ENCODE measurements around the gene RTEL1.

The RTEL1 gene

GRCh38 chr20:63731410-63731809 lies 73.3 kb downstream of the RTEL1 start:
- no peak for TF ChIP-seq POLR2A (IDR thresholded peaks at IDR 0.05; ENCODE audit: low read depth, low read length)
- DNase-seq (ENCODE audit: insufficient read length, low spot score) = no peak
- FAIRE-seq = no peak

GRCh38 chr20:63732118-63733095 lies 74.3 kb downstream of the RTEL1 start:
- DNase-seq (ENCODE audit: insufficient read length, low spot score) (no peak), FAIRE-seq (no peak)
- no peak for TF ChIP-seq POLR2A (IDR thresholded peaks at IDR 0.05; ENCODE audit: low read depth, low read length)

GRCh38 chr20:63733117-63733516 lies 75.0 kb downstream of the RTEL1 start:
- TF ChIP-seq POLR2A (IDR thresholded peaks at IDR 0.05; ENCODE audit: low read depth, low read length) = no peak
- FAIRE-seq (no peak), DNase-seq (ENCODE audit: insufficient read length, low spot score) (no peak)

GRCh38 chr20:63733579-63734081 lies 75.5 kb downstream of the RTEL1 start:
- TF ChIP-seq POLR2A (IDR thresholded peaks at IDR 0.05; ENCODE audit: low read depth, low read length) = no peak
- no peak for FAIRE-seq

GRCh38 chr20:63734111-63734945 lies 76.2 kb downstream of the RTEL1 start:
- DNase-seq (ENCODE audit: insufficient read length, low spot score) (no peak), FAIRE-seq (no peak)
- no peak for TF ChIP-seq POLR2A (IDR thresholded peaks at IDR 0.05; ENCODE audit: low read depth, low read length)

More at GRCh38 chr20:63733579-63734081, 75.5 kb downstream of the RTEL1 start:
- DNase-seq (ENCODE audit: insufficient read length, low spot score) = no peak

GRCh38 chr20:63734946-63735858 lies 77.1 kb downstream of the RTEL1 start:
- TF ChIP-seq POLR2A (IDR thresholded peaks at IDR 0.05; ENCODE audit: low read depth, low read length) = no peak
- FAIRE-seq (no peak), DNase-seq (ENCODE audit: insufficient read length, low spot score) (no peak)

GRCh38 chr20:63735859-63736718 lies 78.0 kb downstream of the RTEL1 start, which contains the start of gene LIME1:
Gene LIME1 (plus strand): TSS chr20:63736664. CDS start chr20:63737550, 886 bp downstream.
- no peak for FAIRE-seq
- TF ChIP-seq POLR2A (IDR thresholded peaks at IDR 0.05; ENCODE audit: low read depth, low read length) = no peak
- no peak for DNase-seq (ENCODE audit: insufficient read length, low spot score)

GRCh38 chr20:63736893-63737694 lies 79.0 kb downstream of the RTEL1 start:
- FAIRE-seq (no peak), DNase-seq (ENCODE audit: insufficient read length, low spot score) (no peak)
- no peak for TF ChIP-seq POLR2A (IDR thresholded peaks at IDR 0.05; ENCODE audit: low read depth, low read length)

GRCh38 chr20:63737695-63737944 lies 79.5 kb downstream of the RTEL1 start:
- FAIRE-seq = no peak
- TF ChIP-seq POLR2A (IDR thresholded peaks at IDR 0.05; ENCODE audit: low read depth, low read length) = no peak
- no peak for DNase-seq (ENCODE audit: insufficient read length, low spot score)

GRCh38 chr20:63737945-63738686 lies 80.0 kb downstream of the RTEL1 start:
- TF ChIP-seq POLR2A (IDR thresholded peaks at IDR 0.05; ENCODE audit: low read depth, low read length) = no peak
- no peak for DNase-seq (ENCODE audit: insufficient read length, low spot score)
- no peak for FAIRE-seq

GRCh38 chr20:63738687-63739129 lies 80.6 kb downstream of the RTEL1 start:
- FAIRE-seq (no peak), DNase-seq (ENCODE audit: insufficient read length, low spot score) (no peak)
- TF ChIP-seq POLR2A (IDR thresholded peaks at IDR 0.05; ENCODE audit: low read depth, low read length) = no peak
